Tibial nerve (tissue), 4 donors: ENCODE measurements around the gene DOCK1. TPM values are rescaled to one million over a fixed set of nuclear protein-coding genes. Genes with fewer than 3 reads are reported as not detected.

Experiments used
- DNase-seq, 2 donors: peaks; one replicate each; pipeline ENCODE4 v3.0.0-alpha.2; 2019; ENCODE audit warnings: low spot score in 2 of 2
- H3K27ac ChIP-seq, 4 donors: fragments of 200-600 bp; sonication (generic) in 3 of 4; one replicate each; pipeline ENCODE4 v1.5.1; 2017 to 2019; ENCODE audit warnings: mild to moderate bottlenecking in 1 of 4
- H3K27me3 ChIP-seq, 2 donors: fragments of 200-600 bp; sonication (generic) in 1 of 2; one replicate each; pipeline versions ENCODE4 v1.5.1 to v1.6.0; 2017 to 2019
- H3K36me3 ChIP-seq, 3 donors: fragments of 200-600 bp; sonication (generic); one replicate each; pipeline ENCODE4 v1.5.1; 2018 to 2019
- H3K4me1 ChIP-seq, 4 donors: fragments of 200-600 bp; sonication (generic) in 3 of 4; one replicate each; pipeline ENCODE4 v1.5.1; 2017 to 2019
- H3K4me3 ChIP-seq, 4 donors: fragments of 200-600 bp; sonication (generic) in 3 of 4; one replicate each; pipeline ENCODE4 v1.5.1; 2017 to 2019; ENCODE audit warnings: mild to moderate bottlenecking in 1 of 4, moderate library complexity in 1 of 4
- H3K9me3 ChIP-seq, 4 donors: fragments of 200-600 bp; sonication (generic) in 3 of 4; one replicate each; pipeline ENCODE4 v1.5.1; 2017 to 2019
- EP300 ChIP-seq, 2 donors: sonication (generic); formaldehyde crosslinking; IDR thresholded peaks; one replicate each; pipeline ENCODE4 v1.6.1; 2017; ENCODE audit warnings: antibody characterized with exemption in 2 of 2, mild to moderate bottlenecking in 1 of 2
- POLR2A ChIP-seq, 2 donors: fragments of 450-650 bp; IDR thresholded peaks; one replicate each; pipeline ENCODE4 v1.6.1; 2017; ENCODE audit warnings: antibody characterized with exemption in 2 of 2, mild to moderate bottlenecking in 2 of 2, moderate library complexity in 2 of 2
- WGBS, 2 donors: methylation state at CpG; one replicate each; pipeline ENCODE4 v1.1.5; 2018; 5-methylcytosine and 5-hydroxymethylcytosine counted together
- total RNA-seq, 4 donors: library from RNA; depleted of rRNA; stranded (reverse); fragments of >200 nt; gene quantifications; one replicate each; pipeline ENCODE4 v1.1.0, GENCODE V29; 2016
- TF ChIP-seq, protein P1 (sequence below), 5 experiments: fragments of 200-600 bp in 3 of 5; fragments of 450-650 bp in 2 of 5; sonication (generic) in 3 of 5; IDR thresholded peaks; one replicate each; pipeline ENCODE4 v1.5.1; 2016 to 2019; ENCODE audit warnings: antibody characterized with exemption in 5 of 5, mild to moderate bottlenecking in 3 of 5, moderate library complexity in 2 of 5

DOCK1 gene
- total RNA-seq, 4 donors from 2014 or later = 57.3 to 76.7 (median 63.7) TPM

DNA sequence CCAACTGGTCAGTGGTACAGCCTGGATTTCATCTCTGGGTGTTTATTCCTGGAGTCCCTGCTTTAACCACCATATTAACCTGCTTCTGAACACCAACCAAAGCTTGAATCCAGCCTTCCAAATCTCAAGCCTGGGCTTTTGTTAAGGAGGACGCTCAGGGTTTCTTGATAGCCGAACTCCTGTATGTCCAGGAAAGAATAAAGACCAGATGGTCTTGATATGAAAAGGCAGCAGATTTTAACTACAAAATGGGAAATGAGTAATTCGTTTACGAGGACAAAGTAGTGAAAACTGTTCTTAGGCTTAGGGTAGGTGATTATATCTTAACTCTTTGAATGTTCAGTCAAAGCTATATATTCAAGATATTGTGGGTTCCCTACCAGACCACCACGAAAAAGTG is 420.3 kb downstream of the DOCK1 start:
- DNase-seq = no peak
- no peaks in the 10 kb centered on the region for H3K36me3 ChIP-seq
- no peaks in the 10 kb centered on the region for H3K27me3 ChIP-seq
- no peak overlapping the region for H3K4me3 ChIP-seq
- TF ChIP-seq, protein P1, sequence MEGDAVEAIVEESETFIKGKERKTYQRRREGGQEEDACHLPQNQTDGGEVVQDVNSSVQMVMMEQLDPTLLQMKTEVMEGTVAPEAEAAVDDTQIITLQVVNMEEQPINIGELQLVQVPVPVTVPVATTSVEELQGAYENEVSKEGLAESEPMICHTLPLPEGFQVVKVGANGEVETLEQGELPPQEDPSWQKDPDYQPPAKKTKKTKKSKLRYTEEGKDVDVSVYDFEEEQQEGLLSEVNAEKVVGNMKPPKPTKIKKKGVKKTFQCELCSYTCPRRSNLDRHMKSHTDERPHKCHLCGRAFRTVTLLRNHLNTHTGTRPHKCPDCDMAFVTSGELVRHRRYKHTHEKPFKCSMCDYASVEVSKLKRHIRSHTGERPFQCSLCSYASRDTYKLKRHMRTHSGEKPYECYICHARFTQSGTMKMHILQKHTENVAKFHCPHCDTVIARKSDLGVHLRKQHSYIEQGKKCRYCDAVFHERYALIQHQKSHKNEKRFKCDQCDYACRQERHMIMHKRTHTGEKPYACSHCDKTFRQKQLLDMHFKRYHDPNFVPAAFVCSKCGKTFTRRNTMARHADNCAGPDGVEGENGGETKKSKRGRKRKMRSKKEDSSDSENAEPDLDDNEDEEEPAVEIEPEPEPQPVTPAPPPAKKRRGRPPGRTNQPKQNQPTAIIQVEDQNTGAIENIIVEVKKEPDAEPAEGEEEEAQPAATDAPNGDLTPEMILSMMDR (IDR thresholded peaks at IDR 0.05) = no peak
- no peak for TF ChIP-seq POLR2A (IDR thresholded peaks at IDR 0.05)
- no peak for TF ChIP-seq EP300 (IDR thresholded peaks at IDR 0.05)
- WGBS, 2 donors = 92 to 94% methylated on average over 5 of the region's 5 CpGs
- no peak overlapping the region for H3K27ac ChIP-seq
- no peaks in the 10 kb centered on the region for H3K9me3 ChIP-seq
- no peaks in the 10 kb centered on the region for H3K4me1 ChIP-seq

DNA sequence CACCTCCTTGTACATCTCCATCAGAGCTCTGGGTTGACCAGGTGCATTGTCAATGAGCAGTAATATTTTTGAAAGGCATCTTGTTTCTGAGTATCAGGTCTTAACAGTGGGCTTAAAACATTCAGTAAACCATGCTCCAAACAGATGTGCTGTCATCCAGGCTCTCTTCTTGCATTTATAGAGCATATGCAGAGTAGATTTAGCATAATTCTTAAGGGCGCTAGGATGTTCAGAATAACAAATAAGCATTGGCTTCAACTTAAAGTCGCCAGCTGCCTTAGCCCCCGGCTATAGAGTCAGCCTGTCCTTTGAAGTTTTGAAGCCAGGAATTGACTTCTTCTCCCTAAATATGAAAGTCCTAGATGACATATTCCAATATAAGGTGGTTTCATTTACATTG is 421.7 kb downstream of the DOCK1 start:
- Histone ChIP-seq H3K4me3 (no peak overlapping the region), H3K27me3 (no peaks in the 10 kb centered on the region), H3K27ac (no peak overlapping the region), H3K9me3 (no peaks in the 10 kb centered on the region), H3K4me1 (no peaks in the 10 kb centered on the region), H3K36me3 (peaks cover 0 to 6% (median 0%) of the 10 kb centered on the region in 3 donors)
- WGBS, 2 donors = 96% methylated on average over 3 of the region's 3 CpGs
- no peak for DNase-seq
- TF ChIP-seq POLR2A (IDR thresholded peaks at IDR 0.05) (no peak), EP300 (IDR thresholded peaks at IDR 0.05) (no peak)
- TF ChIP-seq, protein P1 (IDR thresholded peaks at IDR 0.05) = no peak

DNA sequence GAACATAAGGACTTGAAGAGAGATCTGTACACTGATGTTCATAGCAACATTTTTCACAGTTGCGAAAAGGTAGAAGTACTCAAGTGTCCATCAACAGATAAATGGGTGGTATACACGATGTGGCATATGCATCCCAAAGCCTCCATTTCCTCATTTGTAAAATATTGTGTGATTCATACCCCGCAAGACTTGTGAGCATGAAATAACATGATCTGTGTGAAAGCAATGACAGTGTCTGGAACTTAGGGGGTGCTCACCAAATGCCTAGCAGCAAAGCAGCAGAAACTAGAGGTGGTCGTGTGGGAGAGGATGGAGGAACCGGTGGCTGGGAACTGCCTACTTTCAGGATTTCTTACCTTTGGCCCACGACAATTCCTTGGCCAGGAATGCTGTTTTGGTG is 426.5 kb downstream of the DOCK1 start:
- WGBS, 2 donors = 88 to 90% methylated on average over 6 of the region's 6 CpGs
- H3K9me3 ChIP-seq = no peaks in the 10 kb centered on the region
- H3K4me1 ChIP-seq = no peaks in the 10 kb centered on the region
- H3K27ac ChIP-seq = no peak overlapping the region
- no peak for DNase-seq
- no peak overlapping the region for H3K4me3 ChIP-seq
- TF ChIP-seq EP300 (IDR thresholded peaks at IDR 0.05) (no peak), POLR2A (IDR thresholded peaks at IDR 0.05) (no peak)
- TF ChIP-seq, protein P1 (IDR thresholded peaks at IDR 0.05) = no peak
- H3K36me3 ChIP-seq = peaks cover 0 to 6% (median 0%) of the 10 kb centered on the region in 3 donors
- no peaks in the 10 kb centered on the region for H3K27me3 ChIP-seq

DNA sequence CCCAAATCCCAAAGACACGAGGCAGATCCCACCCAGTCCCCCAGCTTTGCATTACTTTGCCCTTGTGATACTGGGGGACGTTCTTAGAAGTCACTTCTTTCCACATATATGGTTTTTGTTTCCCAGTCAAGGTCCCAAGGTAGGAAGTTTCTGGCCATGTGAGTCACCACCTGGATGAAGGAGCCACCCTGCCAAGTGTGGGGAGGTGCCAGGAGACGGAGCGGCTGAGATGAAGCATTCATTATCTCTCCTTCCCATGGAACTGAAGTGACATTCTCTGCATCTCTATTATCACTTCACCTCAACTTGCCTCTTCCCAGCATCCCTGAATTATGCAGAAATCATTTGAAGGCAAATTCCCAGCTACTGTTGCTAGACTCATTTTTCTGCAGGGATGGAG is 427.4 kb downstream of the DOCK1 start:
- no peak for DNase-seq
- TF ChIP-seq POLR2A (IDR thresholded peaks at IDR 0.05) (no peak), EP300 (IDR thresholded peaks at IDR 0.05) (no peak)
- TF ChIP-seq, protein P1 (IDR thresholded peaks at IDR 0.05) = no peak
- Histone ChIP-seq H3K27me3 (no peaks in the 10 kb centered on the region), H3K4me3 (no peak overlapping the region), H3K4me1 (peaks cover 0 to 2% (median 0%) of the 10 kb centered on the region in 4 donors), H3K9me3 (no peaks in the 10 kb centered on the region), H3K27ac (no peak overlapping the region), H3K36me3 (peaks cover 0 to 6% (median 0%) of the 10 kb centered on the region in 3 donors)
- 85 to 92% methylated on average over 4 of the region's 4 CpGs for WGBS, 2 donors

DNA sequence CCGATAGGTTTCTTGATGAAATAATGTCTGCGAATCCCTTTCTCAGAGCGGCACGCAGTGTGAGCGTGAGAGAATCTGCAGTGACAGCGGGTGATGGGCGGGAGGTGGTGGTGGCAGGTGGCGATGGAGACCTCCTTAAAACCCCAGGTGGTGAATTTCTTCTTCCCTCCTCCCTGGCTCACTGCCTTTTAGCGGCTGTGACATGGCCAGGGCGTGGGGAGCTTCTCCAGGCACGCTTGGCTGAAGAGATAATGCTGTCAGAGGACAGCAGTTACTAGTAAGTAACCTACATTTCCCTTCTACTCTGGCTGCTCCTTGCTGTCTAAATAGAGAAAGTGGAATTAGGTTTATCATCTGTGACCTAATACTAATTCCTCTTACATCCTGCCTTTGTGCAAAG is 432.6 kb downstream of the DOCK1 start:
- no peak overlapping the region for H3K27ac ChIP-seq
- H3K36me3 ChIP-seq = peaks cover 0 to 12% (median 0%) of the 10 kb centered on the region in 3 donors
- no peaks in the 10 kb centered on the region for H3K9me3 ChIP-seq
- TF ChIP-seq POLR2A (IDR thresholded peaks at IDR 0.05) = no peak
- TF ChIP-seq, protein P1 (IDR thresholded peaks at IDR 0.05) = no peak
- no peak for TF ChIP-seq EP300 (IDR thresholded peaks at IDR 0.05)
- 88 to 90% methylated on average over 11 of the region's 11 CpGs for WGBS, 2 donors
- no peaks in the 10 kb centered on the region for H3K27me3 ChIP-seq
- no peak overlapping the region for H3K4me3 ChIP-seq
- no peak for DNase-seq
- H3K4me1 ChIP-seq = peaks cover 0 to 12% (median 0%) of the 10 kb centered on the region in 4 donors
